AG10803 (cell line): ENCODE results near the gene SOX5.

ENCODE experiments used
- DNase-seq: peaks from one replicate; pipeline ENCODE4 v3.0.0; 2010; ENCODE audit warnings: low read depth
- H3K4me3 ChIP-seq: 2 replicates; pipeline ENCODE4 v1.5.1; 2011; ENCODE audit warnings: mild to moderate bottlenecking, low read length, control low read depth
- TF ChIP-seq, protein P1 (sequence below): conservative IDR thresholded peaks from 2 replicates; pipeline ENCODE4 v1.5.1; 2011; ENCODE audit warnings: mild to moderate bottlenecking, low read length, control low read depth, inconsistent platforms

The SOX5 gene

DNA sequence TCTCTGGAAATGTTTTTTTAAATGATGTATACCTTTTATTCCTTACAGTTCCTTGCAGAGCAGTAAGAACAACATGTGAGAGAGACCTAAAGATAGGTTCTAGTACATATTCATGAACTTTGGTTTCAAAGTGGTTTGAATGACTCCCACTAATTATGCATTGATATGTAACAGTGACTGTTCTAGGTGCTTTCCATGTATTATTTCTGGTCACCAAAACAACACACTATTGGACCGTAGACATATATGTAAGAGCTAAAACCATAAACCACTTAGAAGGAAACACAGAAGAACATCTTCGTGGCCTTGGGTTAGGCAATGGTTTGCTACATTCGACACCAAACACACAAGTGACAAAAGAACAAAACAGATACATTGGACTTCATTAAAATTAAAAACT is 37.9 kb downstream of the SOX5 start:
- no peak overlapping the region for H3K4me3 ChIP-seq
- DNase-seq: no peak
- TF ChIP-seq, protein P1, sequence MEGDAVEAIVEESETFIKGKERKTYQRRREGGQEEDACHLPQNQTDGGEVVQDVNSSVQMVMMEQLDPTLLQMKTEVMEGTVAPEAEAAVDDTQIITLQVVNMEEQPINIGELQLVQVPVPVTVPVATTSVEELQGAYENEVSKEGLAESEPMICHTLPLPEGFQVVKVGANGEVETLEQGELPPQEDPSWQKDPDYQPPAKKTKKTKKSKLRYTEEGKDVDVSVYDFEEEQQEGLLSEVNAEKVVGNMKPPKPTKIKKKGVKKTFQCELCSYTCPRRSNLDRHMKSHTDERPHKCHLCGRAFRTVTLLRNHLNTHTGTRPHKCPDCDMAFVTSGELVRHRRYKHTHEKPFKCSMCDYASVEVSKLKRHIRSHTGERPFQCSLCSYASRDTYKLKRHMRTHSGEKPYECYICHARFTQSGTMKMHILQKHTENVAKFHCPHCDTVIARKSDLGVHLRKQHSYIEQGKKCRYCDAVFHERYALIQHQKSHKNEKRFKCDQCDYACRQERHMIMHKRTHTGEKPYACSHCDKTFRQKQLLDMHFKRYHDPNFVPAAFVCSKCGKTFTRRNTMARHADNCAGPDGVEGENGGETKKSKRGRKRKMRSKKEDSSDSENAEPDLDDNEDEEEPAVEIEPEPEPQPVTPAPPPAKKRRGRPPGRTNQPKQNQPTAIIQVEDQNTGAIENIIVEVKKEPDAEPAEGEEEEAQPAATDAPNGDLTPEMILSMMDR: no peak

DNA sequence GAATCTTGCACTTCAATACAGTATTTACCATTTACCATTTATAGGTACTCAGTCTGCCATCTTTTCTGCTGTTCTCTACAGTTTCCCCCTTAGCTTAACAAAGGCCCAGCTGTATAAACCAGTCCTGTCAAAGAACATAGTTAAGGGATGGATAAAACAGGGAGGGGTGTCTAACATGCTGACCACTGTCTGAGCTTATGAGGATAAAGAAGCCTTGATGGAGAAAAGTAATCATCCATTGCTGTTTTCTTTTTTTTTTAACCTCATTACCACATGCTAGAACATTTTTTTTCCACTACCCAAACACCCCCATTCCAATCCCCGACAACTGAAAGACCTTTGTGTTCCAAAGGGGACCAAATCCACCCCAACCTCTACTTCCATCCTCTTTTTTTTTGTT is 39.9 kb downstream of the SOX5 start:
- DNase-seq: no peak
- H3K4me3 ChIP-seq: no peak overlapping the region
- TF ChIP-seq, protein P1: no peak

DNA sequence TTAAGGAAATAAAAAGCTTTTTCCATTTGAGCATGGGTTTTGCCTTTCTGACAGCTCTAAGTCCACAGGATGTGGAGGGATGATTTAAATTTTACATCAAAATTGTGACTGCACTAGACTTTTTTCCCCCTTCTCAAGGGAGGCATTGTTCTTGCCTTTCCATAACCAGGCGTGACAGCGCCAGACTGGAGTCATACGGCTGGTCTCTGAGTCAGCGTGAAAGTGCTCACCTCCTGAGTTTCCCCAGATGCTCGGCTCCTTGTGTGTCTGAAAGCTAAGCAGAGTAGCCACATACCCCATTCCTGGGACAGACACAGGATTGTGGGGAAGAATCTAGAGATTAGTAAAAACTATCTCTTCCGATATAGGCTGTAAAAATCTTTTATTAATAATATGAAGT is 43.1 kb downstream of the SOX5 start:
- DNase-seq: peak; percentile 20
- no peak overlapping the region for H3K4me3 ChIP-seq
- TF ChIP-seq, protein P1: no peak

DNA sequence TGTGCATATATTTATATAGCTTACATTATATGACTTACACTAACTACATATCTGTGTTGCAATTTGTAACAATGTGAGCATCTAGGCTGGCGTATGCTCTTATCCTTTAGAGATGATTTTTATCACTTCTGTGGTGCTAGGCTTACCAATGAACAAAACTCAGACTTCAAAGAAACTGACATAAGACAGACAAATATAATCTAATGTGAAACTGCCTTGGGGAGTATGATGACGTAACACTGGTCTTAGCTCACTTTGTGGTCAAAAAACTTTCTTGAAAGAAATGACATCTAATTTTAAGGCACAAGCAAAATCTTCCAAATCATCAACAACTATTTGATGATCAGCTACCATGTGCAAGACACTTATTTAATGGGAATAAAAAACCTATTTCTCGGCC is 50.0 kb downstream of the SOX5 start:
- DNase-seq: no peak
- TF ChIP-seq, protein P1: no peak
- H3K4me3 ChIP-seq: no peak overlapping the region

DNA sequence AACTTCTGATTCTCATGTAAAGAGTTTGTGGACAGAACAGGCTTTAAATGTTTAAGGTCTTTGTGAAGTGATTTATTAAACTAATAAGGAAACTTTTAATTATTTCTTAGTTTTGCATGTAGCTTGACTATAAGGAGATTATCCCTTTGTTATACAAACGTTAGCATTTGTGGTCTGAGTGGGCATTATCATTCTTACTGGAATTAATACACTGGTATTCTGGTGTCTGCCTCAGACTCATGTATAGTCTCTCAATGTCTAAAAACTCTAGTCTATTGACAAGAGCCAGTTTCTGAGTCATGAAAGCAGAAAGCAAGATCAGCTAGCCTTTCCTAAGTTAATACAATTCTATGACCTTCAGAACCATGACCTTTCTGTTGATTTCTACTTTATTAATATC is 51.3 kb downstream of the SOX5 start:
- no peak for DNase-seq
- no peak overlapping the region for H3K4me3 ChIP-seq
- TF ChIP-seq, protein P1: no peak

DNA sequence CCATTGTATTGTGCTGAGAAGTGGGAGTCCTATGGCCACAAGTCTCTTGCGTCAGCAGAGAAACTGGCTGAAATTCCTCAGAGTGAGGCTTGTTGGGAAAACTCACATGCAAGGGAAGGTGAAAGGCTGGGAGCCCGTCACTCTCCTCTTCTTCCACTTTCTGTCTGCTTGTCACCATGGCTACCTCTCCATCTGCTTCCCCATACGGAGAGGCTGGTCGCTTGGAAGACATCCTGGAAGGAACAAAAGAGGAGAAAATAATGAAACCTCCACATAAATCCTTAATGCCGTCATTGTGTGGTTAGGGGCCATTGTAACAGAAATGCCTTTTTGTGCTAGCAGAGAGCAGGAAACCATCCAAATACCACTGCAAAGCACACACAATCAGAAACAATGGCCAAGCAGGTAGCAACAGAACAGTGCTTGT is 53.7 kb downstream of the SOX5 start:
- DNase-seq: no peak
- no peak overlapping the region for H3K4me3 ChIP-seq
- TF ChIP-seq, protein P1: no peak

DNA sequence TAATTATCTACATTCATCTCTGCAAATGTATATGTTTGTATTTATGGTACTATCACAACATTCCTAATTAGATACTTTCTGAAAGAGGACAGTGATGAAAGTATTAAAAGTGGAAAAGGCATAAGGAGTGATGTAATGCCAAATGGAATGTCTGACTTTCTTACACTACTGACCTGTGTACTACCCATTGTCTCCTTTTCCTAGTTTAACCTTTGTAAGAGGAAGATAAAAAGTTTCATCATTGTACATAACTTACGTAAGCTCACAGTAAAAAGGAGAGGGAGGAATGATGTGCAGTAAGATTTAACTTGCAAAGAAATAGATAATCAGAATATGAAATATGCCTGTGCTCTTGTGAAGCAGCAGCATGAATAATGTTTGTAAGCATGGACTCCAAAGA is 55.9 kb downstream of the SOX5 start:
- DNase-seq: no peak
- no peak overlapping the region for H3K4me3 ChIP-seq
- TF ChIP-seq, protein P1: no peak
